ENCODE measurements around the gene SLK.
A peak's percentile ranks its signal among the peaks of the same experiment; 100 is the strongest.

Gene SLK

DNA sequence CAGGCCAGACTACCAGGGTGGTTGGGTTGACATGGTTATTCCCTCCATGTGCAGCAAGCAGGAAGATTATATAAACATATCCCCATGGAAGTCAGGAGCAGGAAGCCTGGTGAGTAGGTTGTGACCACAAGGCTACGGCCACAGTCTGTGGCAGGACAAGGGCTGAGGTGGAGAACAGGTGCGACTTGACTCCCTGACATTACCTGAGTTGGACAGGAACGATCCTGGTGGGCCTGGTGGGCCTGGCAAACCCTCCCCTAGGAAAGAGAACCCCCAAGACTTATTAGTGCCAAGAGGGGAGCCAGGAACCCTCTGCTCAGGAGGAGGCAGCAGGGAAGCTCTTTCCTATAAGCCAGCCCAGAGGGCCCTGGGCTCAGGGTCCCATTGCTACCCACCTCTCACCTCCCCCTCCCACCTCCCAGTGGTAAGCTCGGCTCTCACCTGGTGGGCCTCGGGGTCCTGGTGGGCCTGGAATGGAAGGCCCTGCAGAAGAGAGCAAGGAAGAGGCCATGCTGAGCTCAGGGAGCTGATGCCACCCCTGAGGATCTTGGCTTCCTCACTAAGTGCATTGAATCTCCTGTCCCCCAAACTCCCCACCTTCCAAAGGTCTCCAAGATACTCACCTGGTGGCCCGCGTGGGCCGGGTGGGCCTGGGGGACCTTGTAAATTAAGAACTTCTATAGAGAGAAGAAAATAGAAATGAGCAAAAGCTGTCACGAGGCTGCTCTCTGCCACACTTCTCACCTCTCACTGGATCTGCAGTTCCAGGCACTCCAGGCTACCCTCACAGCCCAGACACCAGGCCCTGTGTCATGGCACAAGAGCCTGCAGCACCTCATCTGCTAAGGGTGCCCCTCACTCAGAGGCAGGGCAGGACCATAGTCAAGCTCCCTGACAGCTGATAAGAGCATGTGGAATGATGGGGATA, 74.2 kb downstream of the SLK start:
- in situ Hi-C loops (cut with HindIII; ENCODE audit: low sequenced_read_pairs), result no loop called here
- no peak overlapping the region for H3K4me3 ChIP-seq (ENCODE audit: low read depth, low read length)
- DNase-seq (ENCODE audit: low read depth, low spot score), result no peak
- TF ChIP-seq, protein P1, sequence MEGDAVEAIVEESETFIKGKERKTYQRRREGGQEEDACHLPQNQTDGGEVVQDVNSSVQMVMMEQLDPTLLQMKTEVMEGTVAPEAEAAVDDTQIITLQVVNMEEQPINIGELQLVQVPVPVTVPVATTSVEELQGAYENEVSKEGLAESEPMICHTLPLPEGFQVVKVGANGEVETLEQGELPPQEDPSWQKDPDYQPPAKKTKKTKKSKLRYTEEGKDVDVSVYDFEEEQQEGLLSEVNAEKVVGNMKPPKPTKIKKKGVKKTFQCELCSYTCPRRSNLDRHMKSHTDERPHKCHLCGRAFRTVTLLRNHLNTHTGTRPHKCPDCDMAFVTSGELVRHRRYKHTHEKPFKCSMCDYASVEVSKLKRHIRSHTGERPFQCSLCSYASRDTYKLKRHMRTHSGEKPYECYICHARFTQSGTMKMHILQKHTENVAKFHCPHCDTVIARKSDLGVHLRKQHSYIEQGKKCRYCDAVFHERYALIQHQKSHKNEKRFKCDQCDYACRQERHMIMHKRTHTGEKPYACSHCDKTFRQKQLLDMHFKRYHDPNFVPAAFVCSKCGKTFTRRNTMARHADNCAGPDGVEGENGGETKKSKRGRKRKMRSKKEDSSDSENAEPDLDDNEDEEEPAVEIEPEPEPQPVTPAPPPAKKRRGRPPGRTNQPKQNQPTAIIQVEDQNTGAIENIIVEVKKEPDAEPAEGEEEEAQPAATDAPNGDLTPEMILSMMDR (IDR thresholded peaks at IDR 0.05; ENCODE audit: low read depth, low read length), result no peak

DNA sequence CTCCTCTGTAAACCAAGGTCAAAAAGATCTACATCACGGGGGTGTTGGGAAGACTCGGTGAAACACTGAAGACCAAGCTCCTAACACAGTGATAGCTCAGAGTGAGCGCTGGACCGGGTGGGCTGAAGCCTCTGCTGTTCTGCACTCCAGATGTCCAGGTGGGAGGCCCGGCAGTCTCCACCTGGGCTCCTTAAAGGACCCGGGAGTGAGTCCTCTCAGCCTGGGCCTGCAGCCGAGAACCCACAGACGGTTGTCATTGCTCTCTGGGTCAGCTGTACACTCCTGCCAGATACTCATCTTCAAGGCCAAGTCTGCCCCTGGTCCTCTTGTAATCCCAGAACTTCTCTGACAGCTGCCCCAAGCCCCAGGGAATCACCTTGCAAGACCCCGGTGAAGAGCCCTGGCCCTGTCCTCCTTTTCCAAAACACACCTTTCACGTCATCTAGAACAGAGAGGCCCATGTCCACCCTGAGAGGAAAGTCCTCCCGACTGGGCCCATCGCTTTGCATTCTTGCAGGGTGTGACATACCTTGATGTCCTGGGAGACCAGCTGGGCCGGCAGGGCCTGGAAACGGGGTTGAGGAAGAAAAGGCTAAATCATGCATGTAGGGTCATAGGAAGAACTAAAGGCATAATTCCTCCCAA, 75.1 kb downstream of the SLK start:
- no peak overlapping the region for H3K4me3 ChIP-seq (ENCODE audit: low read depth, low read length)
- in situ Hi-C loops (cut with HindIII; ENCODE audit: low sequenced_read_pairs), result no loop called here
- no peak for DNase-seq (ENCODE audit: low read depth, low spot score)
- TF ChIP-seq, protein P1 (IDR thresholded peaks at IDR 0.05; ENCODE audit: low read depth, low read length), result no peak

DNA sequence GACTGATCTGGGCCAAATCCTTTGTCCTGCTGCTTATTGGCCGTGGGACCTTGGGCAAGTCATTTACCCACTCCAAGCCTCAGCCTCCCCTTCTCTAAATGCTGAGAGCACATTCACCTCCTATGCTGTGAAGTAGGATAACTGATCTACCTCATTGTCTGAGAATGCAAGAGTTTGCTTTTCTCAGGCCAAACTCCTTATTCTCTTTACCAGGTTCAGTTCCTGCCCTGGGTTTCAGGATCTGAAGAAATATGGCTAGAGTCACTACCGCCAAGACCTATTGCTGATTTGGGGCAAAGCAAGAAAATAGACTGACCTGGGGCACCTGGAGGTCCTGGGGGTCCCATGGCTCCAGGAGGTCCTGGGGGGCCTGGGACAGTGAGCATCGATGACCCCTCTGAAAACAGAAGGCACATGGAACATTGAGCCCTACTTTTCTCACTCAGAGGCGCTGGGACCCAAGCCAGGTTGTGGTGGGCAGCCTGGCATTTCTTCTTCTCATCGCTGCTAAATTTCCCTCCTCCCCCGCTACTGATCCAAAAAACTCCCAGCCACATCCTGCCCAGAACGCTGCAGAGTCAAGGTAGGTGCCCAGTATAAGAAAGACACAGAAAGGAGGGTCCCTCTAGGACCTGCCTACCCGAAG, 76.4 kb downstream of the SLK start:
- no peak overlapping the region for H3K4me3 ChIP-seq (ENCODE audit: low read depth, low read length)
- peak; percentile 22 for DNase-seq (ENCODE audit: low read depth, low spot score)
- TF ChIP-seq, protein P1 (IDR thresholded peaks at IDR 0.05; ENCODE audit: low read depth, low read length), result no peak
- in situ Hi-C loops (cut with HindIII; ENCODE audit: low sequenced_read_pairs), result no loop called here

DNA sequence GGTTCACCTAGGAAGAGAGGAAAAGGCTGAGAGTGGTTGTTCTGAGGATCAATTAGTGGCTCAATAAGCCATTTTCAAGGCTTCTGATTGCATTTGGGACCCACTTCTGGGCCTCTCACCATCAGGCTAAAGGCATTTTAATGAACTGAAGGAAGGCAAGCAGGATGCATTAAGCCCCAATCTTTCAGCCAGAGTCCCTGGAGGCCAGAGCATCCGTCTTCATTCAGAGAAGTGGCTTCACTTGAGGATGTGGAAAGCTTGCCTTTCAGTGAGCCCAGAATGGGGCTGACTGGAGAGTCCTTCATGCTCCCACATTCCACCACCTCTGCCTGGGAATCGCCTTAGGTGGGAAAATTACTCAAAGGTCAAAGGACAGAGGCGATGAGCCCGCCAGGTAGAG, 76.9 kb downstream of the SLK start:
- in situ Hi-C loops (cut with HindIII; ENCODE audit: low sequenced_read_pairs), result no loop called here
- DNase-seq (ENCODE audit: low read depth, low spot score), result no peak
- H3K4me3 ChIP-seq (ENCODE audit: low read depth, low read length), result no peak overlapping the region
- TF ChIP-seq, protein P1 (IDR thresholded peaks at IDR 0.05; ENCODE audit: low read depth, low read length), result no peak

DNA sequence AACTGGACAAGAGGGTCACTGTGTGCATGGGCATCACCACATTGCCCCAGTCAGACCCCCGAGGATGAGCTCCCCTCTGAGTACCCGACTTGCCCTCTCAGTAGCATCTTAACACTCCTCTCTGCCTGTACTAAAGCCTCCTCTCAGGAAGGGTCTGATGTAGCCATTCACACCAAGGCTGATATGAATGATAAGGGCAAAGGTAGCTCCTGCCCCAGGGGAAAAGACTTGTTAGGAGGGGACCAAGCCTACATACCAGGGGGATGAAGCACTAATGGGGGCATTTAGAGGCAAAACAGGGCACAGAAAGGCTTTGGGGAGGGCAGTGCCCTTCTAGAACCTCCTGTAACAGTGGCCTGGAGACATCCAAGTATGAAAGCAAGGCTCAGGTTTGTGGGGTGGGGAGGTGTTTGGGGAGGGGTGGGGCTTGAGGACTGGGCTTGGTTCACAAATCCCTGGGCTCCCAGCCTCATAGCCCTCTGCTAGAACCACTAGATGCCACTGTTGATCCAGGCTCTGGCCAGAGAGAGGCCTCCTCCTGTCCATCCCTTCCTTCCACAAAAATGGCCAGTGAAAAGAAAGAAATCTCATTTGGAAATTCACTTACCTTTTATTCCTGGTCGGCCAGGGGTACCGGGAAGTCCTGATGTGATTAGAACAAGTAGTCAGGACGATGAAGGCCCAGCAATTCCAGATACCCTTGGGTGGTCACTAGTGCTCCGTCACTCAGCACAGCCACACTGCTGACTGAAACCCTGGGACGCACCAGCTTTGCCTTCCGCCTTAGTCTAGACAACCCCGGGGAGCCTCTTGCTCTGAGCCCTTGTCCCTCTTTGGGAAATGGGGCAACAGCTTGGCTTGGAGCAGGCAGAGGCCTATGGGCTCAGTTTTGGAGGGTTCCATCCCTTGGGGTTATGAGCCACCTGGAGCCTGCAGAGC, 78.5 kb downstream of the SLK start:
- in situ Hi-C loops (cut with HindIII; ENCODE audit: low sequenced_read_pairs), result no loop called here
- TF ChIP-seq, protein P1 (IDR thresholded peaks at IDR 0.05; ENCODE audit: low read depth, low read length), result peak; percentile 87
- peak; percentile 73 for DNase-seq (ENCODE audit: low read depth, low spot score)
- H3K4me3 ChIP-seq (ENCODE audit: low read depth, low read length), result no peak overlapping the region

DNA sequence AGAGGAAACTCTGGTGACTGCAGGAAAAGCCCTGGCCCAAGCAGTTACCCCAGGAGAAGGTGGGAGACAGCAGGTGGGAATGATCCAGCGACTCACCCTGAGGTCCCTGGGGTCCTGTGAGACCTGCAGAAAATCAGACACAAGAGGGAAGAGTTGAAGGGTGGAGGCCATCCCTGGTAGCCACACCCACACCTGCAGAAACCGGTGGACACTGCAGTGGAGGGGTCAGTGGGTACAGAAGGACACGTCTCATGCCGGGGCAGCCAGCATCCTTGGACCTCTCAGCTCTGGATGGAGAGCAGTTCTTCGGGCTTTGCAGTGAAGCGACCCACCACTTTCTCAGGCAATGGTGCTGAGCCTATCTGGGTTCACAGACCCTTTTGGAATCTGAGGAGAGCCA, 79.7 kb downstream of the SLK start:
- TF ChIP-seq, protein P1 (IDR thresholded peaks at IDR 0.05; ENCODE audit: low read depth, low read length), result no peak
- in situ Hi-C loops (cut with HindIII; ENCODE audit: low sequenced_read_pairs), result no loop called here
- H3K4me3 ChIP-seq (ENCODE audit: low read depth, low read length), result no peak overlapping the region
- DNase-seq (ENCODE audit: low read depth, low spot score), result no peak

All from astrocyte of the spinal cord (primary cell).